ES-I3 (cell line): Measurements from ENCODE around the gene AGTRAP.
A peak's percentile ranks its signal among the peaks of the same experiment; 100 is the strongest.

Source experiments
- H3K36me3 ChIP-seq: 2 replicates; pipeline ENCODE4 v1.6.1; 2013; ENCODE audit warnings: mild to moderate bottlenecking, low read length, control low read depth, moderate library complexity; ENCODE audit not compliant: insufficient read depth
- H3K4me1 ChIP-seq: 2 replicates; pipeline ENCODE4 v1.6.1; 2013; ENCODE audit warnings: mild to moderate bottlenecking, control low read depth, low read length; ENCODE audit not compliant: insufficient read depth
- H3K9ac ChIP-seq: 2 replicates; pipeline ENCODE4 v1.6.1; 2013; ENCODE audit warnings: low read depth, mild to moderate bottlenecking, low read length, moderate library complexity
- H3K9me3 ChIP-seq: 2 replicates; pipeline ENCODE4 v1.6.1; 2013; ENCODE audit warnings: mild to moderate bottlenecking, low read length, moderate library complexity; ENCODE audit not compliant: control insufficient read depth, insufficient read depth

The AGTRAP gene

GRCh38 chr1:11770011-11770410 lies 34.1 kb downstream of the AGTRAP start:
- Histone ChIP-seq H3K4me1 (peaks cover 6% of the 10 kb centered on the region; the same call in 1 of the 2 replicates), H3K9ac (no peak overlapping the region), H3K36me3 (no peaks in the 10 kb centered on the region), H3K9me3 (no peaks in the 10 kb centered on the region)

GRCh38 chr1:11771481-11772043 lies 35.6 kb downstream of the AGTRAP start:
- Histone ChIP-seq H3K9ac (no peak overlapping the region), H3K36me3 (no peaks in the 10 kb centered on the region), H3K9me3 (no peaks in the 10 kb centered on the region), H3K4me1 (peaks cover 6% of the 10 kb centered on the region; the same call in 1 of the 2 replicates)

GRCh38 chr1:11772458-11772857 lies 36.5 kb downstream of the AGTRAP start:
- Histone ChIP-seq H3K9me3 (no peaks in the 10 kb centered on the region), H3K9ac (no peak overlapping the region), H3K4me1 (peaks cover 6% of the 10 kb centered on the region; the same call in 1 of the 2 replicates), H3K36me3 (no peaks in the 10 kb centered on the region)

GRCh38 chr1:11774753-11775152 lies 38.8 kb downstream of the AGTRAP start:
- Histone ChIP-seq H3K36me3 (no peaks in the 10 kb centered on the region), H3K9ac (no peak overlapping the region), H3K4me1 (peaks cover 6% of the 10 kb centered on the region; the same call in 1 of the 2 replicates), H3K9me3 (no peaks in the 10 kb centered on the region)

- Histone ChIP-seq H3K4me1 (no peaks in the 10 kb centered on the region), H3K9ac (no peak overlapping the region), H3K36me3 (no peaks in the 10 kb centered on the region), H3K9me3 (no peaks in the 10 kb centered on the region)
Measured at GRCh38 chr1:11777658-11778322, 41.9 kb downstream of the AGTRAP start.

- Histone ChIP-seq H3K9ac (no peak overlapping the region), H3K9me3 (no peaks in the 10 kb centered on the region), H3K4me1 (no peaks in the 10 kb centered on the region), H3K36me3 (no peaks in the 10 kb centered on the region)
Measured at GRCh38 chr1:11778336-11778735, 42.4 kb downstream of the AGTRAP start.

GRCh38 chr1:11778844-11779623 lies 43.1 kb downstream of the AGTRAP start:
- H3K9ac ChIP-seq, result no peak overlapping the region
- H3K4me1 ChIP-seq, result no peaks in the 10 kb centered on the region
- no peaks in the 10 kb centered on the region for H3K9me3 ChIP-seq
- H3K36me3 ChIP-seq, result no peaks in the 10 kb centered on the region

- Histone ChIP-seq H3K4me1 (peaks cover 5% of the 10 kb centered on the region; the same call in 1 of the 2 replicates), H3K9me3 (no peaks in the 10 kb centered on the region), H3K36me3 (no peaks in the 10 kb centered on the region), H3K9ac (no peak overlapping the region)
Measured at GRCh38 chr1:11779715-11780379, 43.9 kb downstream of the AGTRAP start.

- no peaks in the 10 kb centered on the region for H3K9me3 ChIP-seq
- no peaks in the 10 kb centered on the region for H3K36me3 ChIP-seq
- H3K4me1 ChIP-seq, result peaks cover 6% of the 10 kb centered on the region; the same call in 1 of the 2 replicates
- H3K9ac ChIP-seq, result no peak overlapping the region
Measured at GRCh38 chr1:11780380-11781147, 44.6 kb downstream of the AGTRAP start.

- H3K9ac ChIP-seq, result no peak overlapping the region
- H3K36me3 ChIP-seq, result no peaks in the 10 kb centered on the region
- no peaks in the 10 kb centered on the region for H3K9me3 ChIP-seq
- H3K4me1 ChIP-seq, result peaks cover 10% of the 10 kb centered on the region
Measured at GRCh38 chr1:11781297-11781696, 45.4 kb downstream of the AGTRAP start.

- no peaks in the 10 kb centered on the region for H3K9me3 ChIP-seq
Measured at GRCh38 chr1:11782127-11782708, 46.3 kb downstream of the AGTRAP start.

GRCh38 chr1:11783556-11783955 lies 47.6 kb downstream of the AGTRAP start:
- Histone ChIP-seq H3K9ac (no peak overlapping the region), H3K36me3 (no peaks in the 10 kb centered on the region), H3K4me1 (peaks cover 31% of the 10 kb centered on the region), H3K9me3 (no peaks in the 10 kb centered on the region)

More at GRCh38 chr1:11782127-11782708, 46.3 kb downstream of the AGTRAP start:
- no peaks in the 10 kb centered on the region for H3K36me3 ChIP-seq
- no peak overlapping the region for H3K9ac ChIP-seq
- H3K4me1 ChIP-seq, result peaks cover 18% of the 10 kb centered on the region

GRCh38 chr1:11784256-11784992 lies 48.5 kb downstream of the AGTRAP start:
- H3K4me1 ChIP-seq, result peaks cover 31% of the 10 kb centered on the region
- no peaks in the 10 kb centered on the region for H3K9me3 ChIP-seq
- H3K9ac ChIP-seq, result 0 out of 2 replicates have a peak overlapping the region, but pooled peaks have one; percentile 25
- no peaks in the 10 kb centered on the region for H3K36me3 ChIP-seq
